NB4 (cell line): ENCODE measurements around the gene ARPC2.

Source experiments
- MYC ChIP-seq: IDR thresholded peaks from 2 replicates; pipeline ENCODE4 v1.6.1; 2011; ENCODE audit warnings: low read depth, low read length
- POLR2A ChIP-seq: IDR thresholded peaks from 2 replicates; pipeline ENCODE4 v1.6.1; 2011; ENCODE audit warnings: mild to moderate bottlenecking; ENCODE audit not compliant: insufficient read length; ENCODE audit errors: extremely low read depth
- TF ChIP-seq, protein P1 (sequence below): IDR thresholded peaks from one replicate; pipeline ENCODE4 v1.5.1; 2012; ENCODE audit warnings: low read depth, low read length
- TF ChIP-seq, protein P2 (sequence below): IDR thresholded peaks from 2 replicates; pipeline ENCODE4 v1.6.1; 2011; ENCODE audit warnings: low read depth, low read length

DNA sequence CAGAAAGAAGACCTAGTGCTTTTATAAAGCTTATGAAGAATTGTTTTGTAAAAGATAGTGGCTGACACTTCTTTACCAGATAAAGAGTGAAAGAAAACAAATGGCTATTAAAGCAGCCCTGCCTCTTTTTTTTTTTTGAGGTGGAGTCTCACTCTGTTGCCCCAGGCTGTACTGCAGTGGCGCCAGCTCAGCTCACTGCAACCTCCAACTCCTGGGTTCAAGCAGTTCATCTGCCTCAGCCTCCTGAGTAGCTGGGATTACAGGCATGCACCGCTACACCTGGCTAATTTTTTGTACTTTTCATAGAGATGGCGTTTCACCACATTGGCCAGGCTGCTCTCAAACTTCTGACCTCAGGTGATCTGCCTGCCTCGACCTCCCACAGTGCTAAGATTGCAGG, 12.9 kb downstream of the ARPC2 start:
- no peak for TF ChIP-seq POLR2A
- TF ChIP-seq, protein P1, sequence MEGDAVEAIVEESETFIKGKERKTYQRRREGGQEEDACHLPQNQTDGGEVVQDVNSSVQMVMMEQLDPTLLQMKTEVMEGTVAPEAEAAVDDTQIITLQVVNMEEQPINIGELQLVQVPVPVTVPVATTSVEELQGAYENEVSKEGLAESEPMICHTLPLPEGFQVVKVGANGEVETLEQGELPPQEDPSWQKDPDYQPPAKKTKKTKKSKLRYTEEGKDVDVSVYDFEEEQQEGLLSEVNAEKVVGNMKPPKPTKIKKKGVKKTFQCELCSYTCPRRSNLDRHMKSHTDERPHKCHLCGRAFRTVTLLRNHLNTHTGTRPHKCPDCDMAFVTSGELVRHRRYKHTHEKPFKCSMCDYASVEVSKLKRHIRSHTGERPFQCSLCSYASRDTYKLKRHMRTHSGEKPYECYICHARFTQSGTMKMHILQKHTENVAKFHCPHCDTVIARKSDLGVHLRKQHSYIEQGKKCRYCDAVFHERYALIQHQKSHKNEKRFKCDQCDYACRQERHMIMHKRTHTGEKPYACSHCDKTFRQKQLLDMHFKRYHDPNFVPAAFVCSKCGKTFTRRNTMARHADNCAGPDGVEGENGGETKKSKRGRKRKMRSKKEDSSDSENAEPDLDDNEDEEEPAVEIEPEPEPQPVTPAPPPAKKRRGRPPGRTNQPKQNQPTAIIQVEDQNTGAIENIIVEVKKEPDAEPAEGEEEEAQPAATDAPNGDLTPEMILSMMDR = no peak
- TF ChIP-seq MYC = no peak
- TF ChIP-seq, protein P2, sequence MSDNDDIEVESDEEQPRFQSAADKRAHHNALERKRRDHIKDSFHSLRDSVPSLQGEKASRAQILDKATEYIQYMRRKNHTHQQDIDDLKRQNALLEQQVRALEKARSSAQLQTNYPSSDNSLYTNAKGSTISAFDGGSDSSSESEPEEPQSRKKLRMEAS = no peak
